Smooth muscle cell (in vitro differentiated cells): ENCODE data around the gene RUNX3. TPM values are rescaled to one million over a fixed set of nuclear protein-coding genes. Genes with fewer than 3 reads are reported as not detected.
"Not testable (repeated sequence)": the region's sequence is repeated elsewhere in the genome, so short reads cannot be mapped to it uniquely, and the experiment has no call there.

ENCODE experiments used
- DNase-seq: peaks from one replicate; lab custom pipeline; 2025; ENCODE audit not compliant: unreplicated experiment; lab: John Stamatoyannopoulos, UW
- H2AFZ ChIP-seq: fragments of 200-600 bp; sonication (generic); 2 replicates; pipeline ENCODE4 v1.6.0; 2016; ENCODE audit warnings: antibody characterized with exemption, low read depth, mild to moderate bottlenecking
- H3F3A ChIP-seq: fragments of 200-600 bp; sonication (generic); 2 replicates; pipeline ENCODE4 v1.6.0; 2017; ENCODE audit warnings: antibody characterized with exemption, low read depth
- H3K27ac ChIP-seq: fragments of 200-600 bp; sonication (generic); 2 replicates; pipeline ENCODE4 v1.5.1; 2016; ENCODE audit warnings: low read depth, mild to moderate bottlenecking
- H3K27me3 ChIP-seq: fragments of 200-600 bp; sonication (generic); 2 replicates; pipeline ENCODE4 v1.6.1; 2016; ENCODE audit warnings: low read depth, mild to moderate bottlenecking
- H3K36me3 ChIP-seq: fragments of 200-600 bp; sonication (generic); 2 replicates; pipeline ENCODE4 v1.5.1; 2016; ENCODE audit warnings: low read depth
- H3K4me1 ChIP-seq: fragments of 200-600 bp; sonication (generic); 2 replicates; pipeline ENCODE4 v1.5.1; 2016; ENCODE audit warnings: low read depth
- H3K4me2 ChIP-seq: fragments of 200-600 bp; sonication (generic); 2 replicates; pipeline ENCODE4 v1.6.0; 2016; ENCODE audit warnings: mild to moderate bottlenecking
- H3K4me3 ChIP-seq: fragments of 200-600 bp; sonication (generic); 2 replicates; pipeline ENCODE4 v1.5.1; 2016; ENCODE audit warnings: mild to moderate bottlenecking
- H3K79me2 ChIP-seq: fragments of 200-600 bp; sonication (generic); 2 replicates; pipeline ENCODE4 v1.6.0; 2016; ENCODE audit warnings: low read depth, mild to moderate bottlenecking
- H3K9ac ChIP-seq: fragments of 200-600 bp; sonication (generic); 2 replicates; pipeline ENCODE4 v1.6.0; 2016; ENCODE audit warnings: low read depth
- H3K9me3 ChIP-seq: fragments of 200-600 bp; sonication (generic); replicated peaks from 2 replicates; pipeline ENCODE4 v1.5.1; 2016; ENCODE audit warnings: low read depth
- H4K20me1 ChIP-seq: fragments of 200-600 bp; sonication (generic); 2 replicates; pipeline ENCODE4 v1.6.0; 2016; ENCODE audit warnings: low read depth
- WGBS: methylation state at CpG from one replicate; pipeline ENCODE4 v1.1.7; 2016; ENCODE audit warnings: low lambda C conversion rate; 5-methylcytosine and 5-hydroxymethylcytosine counted together
- polyA plus RNA-seq: library from polyadenylated mRNA; unstranded; fragments of >200 nt; fragmentation: Nextera tagmentation; extraction: Ambion mirVana; gene quantifications from 2 replicates; pipeline ENCODE4 v1.2.1, GENCODE V29; 2016
- total RNA-seq: library from RNA; depleted of rRNA; stranded (reverse); fragments of >200 nt; gene quantifications from 2 replicates; pipeline ENCODE4 v1.2.3, GENCODE V29; 2014
- TF ChIP-seq, protein P1 (sequence below): fragments of 200-600 bp; sonication (generic); IDR thresholded peaks from 2 replicates; pipeline ENCODE4 v1.5.1; 2017; ENCODE audit warnings: borderline replicate concordance, mild to moderate bottlenecking, antibody characterized with exemption; ENCODE audit not compliant: insufficient read depth, poor library complexity, severe bottlenecking

The RUNX3 gene
- total and polyA plus RNA-seq, 2 experiments from 2014 or later, result 4.5 to 8.2 TPM

DNA sequence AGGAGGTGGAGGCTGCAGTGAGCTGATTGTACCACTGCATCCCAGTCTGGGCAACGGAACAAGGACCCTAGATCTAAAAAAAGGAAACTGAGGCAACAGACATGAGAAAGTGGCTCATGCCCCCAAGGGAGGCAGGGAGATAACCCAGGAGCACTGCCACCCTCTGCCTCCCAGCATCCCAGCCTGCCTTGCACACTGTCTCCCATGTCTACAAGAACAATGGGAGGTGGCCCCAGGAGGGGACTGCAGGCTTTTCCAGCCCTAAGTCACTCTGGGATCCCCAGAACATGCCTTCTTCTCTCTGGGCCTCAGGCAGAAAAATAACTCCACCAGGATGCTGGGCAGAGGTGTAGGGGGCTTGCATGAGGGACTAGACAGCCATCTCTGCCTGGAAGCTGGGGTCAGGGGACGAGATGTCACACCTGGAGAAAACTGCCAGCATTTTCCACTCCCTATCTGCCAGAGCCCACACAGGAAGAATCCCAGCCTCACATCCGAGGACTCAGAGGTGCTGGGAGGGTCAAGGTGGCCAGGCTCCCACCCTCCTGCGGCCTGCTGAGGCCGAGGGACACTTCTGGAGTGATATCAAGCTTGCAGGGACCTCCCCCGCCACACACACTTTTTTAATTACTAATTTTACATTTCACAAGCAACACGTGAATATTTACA is 21.4 kb downstream of the RUNX3 start:
- H3K4me1 ChIP-seq, result no peaks in the 10 kb centered on the region
- no peaks in the 10 kb centered on the region for H3K27me3 ChIP-seq
- H3K36me3 ChIP-seq, result no peaks in the 10 kb centered on the region
- H3K4me2 ChIP-seq, result no peak overlapping the region
- H3K9me3 ChIP-seq, result no peaks in the 10 kb centered on the region
- WGBS, result 91% methylated on average over 7 of the region's 7 CpGs
- H2AFZ ChIP-seq, result no peak overlapping the region
- TF ChIP-seq, protein P1, sequence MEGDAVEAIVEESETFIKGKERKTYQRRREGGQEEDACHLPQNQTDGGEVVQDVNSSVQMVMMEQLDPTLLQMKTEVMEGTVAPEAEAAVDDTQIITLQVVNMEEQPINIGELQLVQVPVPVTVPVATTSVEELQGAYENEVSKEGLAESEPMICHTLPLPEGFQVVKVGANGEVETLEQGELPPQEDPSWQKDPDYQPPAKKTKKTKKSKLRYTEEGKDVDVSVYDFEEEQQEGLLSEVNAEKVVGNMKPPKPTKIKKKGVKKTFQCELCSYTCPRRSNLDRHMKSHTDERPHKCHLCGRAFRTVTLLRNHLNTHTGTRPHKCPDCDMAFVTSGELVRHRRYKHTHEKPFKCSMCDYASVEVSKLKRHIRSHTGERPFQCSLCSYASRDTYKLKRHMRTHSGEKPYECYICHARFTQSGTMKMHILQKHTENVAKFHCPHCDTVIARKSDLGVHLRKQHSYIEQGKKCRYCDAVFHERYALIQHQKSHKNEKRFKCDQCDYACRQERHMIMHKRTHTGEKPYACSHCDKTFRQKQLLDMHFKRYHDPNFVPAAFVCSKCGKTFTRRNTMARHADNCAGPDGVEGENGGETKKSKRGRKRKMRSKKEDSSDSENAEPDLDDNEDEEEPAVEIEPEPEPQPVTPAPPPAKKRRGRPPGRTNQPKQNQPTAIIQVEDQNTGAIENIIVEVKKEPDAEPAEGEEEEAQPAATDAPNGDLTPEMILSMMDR, result no peak
- H3F3A ChIP-seq, result peaks cover 6% of the 10 kb centered on the region
- H3K79me2 ChIP-seq, result no peaks in the 10 kb centered on the region
- no peak overlapping the region for H3K9ac ChIP-seq
- no peak overlapping the region for H3K27ac ChIP-seq
- no peak for DNase-seq
- H4K20me1 ChIP-seq, result peaks cover 48% of the 10 kb centered on the region
- no peak overlapping the region for H3K4me3 ChIP-seq

DNA sequence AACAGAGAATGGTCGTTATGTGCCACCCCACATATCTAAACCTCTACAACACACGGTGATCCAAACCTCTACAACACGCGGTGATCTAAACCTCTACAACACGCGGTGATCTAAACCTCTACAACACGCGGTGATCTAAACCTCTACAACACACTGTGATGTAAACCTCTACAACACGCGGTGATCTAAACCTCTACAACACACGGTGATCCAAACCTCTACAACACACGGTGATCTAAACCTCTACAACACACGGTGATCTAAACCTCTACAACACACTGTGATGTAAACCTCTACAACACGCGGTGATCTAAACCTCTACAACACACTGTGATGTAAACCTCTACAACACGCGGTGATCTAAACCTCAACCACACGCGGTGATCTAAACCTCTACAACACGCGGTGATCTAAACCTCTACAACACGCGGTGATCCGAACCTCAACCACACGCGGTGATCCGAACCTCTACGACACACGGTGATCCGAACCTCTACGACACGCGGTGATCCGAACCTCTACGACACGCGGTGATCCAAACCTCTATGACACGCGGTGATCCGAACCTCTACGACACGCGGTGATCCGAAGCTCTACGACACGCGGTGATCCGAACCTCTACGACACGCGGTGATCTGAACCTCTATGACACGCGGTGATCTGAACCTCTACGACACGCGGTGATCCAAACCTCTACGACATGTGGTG is 22.3 kb downstream of the RUNX3 start:
- not testable (repeated sequence) for H3K27me3 ChIP-seq, H3K36me3 ChIP-seq, H2AFZ ChIP-seq, DNase-seq, H3K4me1 ChIP-seq, H3K27ac ChIP-seq, H3K4me2 ChIP-seq, H3F3A ChIP-seq, H3K4me3 ChIP-seq, H3K9me3 ChIP-seq, H3K79me2 ChIP-seq, H3K9ac ChIP-seq
- WGBS, result 97% methylated on average over 57 of the region's 57 CpGs
- H4K20me1 ChIP-seq, result peaks cover 45% of the 10 kb centered on the region

DNA sequence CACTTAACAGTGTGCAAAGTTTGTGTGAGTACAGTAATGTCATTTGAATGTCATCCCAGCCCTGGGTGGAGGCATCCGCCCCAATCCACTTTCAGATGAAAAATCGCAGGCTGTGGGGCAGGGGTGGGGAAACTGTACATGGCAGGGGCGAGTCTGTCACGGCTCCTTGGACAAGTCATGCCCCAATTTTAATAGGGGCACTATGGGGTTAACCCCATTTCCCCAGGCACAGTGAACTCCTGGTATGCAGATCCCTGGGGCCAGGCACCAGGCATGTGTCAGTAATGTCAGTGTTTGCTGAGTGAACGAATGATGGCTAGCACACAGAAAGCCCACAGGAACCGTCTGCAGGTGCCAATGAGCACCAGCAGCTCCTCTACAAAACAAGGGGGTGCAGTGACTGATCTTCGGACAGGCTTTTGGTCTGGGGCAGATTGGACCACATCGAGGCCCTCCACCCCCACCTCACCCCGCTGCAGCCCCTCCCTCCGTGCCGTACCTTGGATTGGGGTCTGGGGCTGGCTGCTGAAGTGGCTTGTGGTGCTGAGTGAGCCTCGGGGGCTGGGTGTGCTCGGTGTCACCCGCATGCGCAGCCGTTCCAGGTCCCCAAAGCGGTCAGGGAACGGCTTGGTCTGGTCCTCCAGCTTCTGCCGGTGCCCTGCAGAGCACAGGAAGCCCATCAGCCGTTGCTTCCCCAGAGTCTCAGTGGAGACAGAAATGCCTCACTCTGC is 23.2 kb downstream of the RUNX3 start:
- H3K4me2 ChIP-seq, result no peak overlapping the region
- H3K27ac ChIP-seq, result no peak overlapping the region
- no peak overlapping the region for H3K4me3 ChIP-seq
- no peaks in the 10 kb centered on the region for H3K36me3 ChIP-seq
- peaks cover 6% of the 10 kb centered on the region for H3F3A ChIP-seq
- peaks cover 39% of the 10 kb centered on the region for H4K20me1 ChIP-seq
- TF ChIP-seq, protein P1, result no peak
- H3K9me3 ChIP-seq, result no peaks in the 10 kb centered on the region
- DNase-seq, result no peak
- no peaks in the 10 kb centered on the region for H3K27me3 ChIP-seq
- H2AFZ ChIP-seq, result no peak overlapping the region
- H3K4me1 ChIP-seq, result no peaks in the 10 kb centered on the region
- no peak overlapping the region for H3K9ac ChIP-seq
- H3K79me2 ChIP-seq, result no peaks in the 10 kb centered on the region
- 89% methylated on average over 12 of the region's 20 CpGs for WGBS

DNA sequence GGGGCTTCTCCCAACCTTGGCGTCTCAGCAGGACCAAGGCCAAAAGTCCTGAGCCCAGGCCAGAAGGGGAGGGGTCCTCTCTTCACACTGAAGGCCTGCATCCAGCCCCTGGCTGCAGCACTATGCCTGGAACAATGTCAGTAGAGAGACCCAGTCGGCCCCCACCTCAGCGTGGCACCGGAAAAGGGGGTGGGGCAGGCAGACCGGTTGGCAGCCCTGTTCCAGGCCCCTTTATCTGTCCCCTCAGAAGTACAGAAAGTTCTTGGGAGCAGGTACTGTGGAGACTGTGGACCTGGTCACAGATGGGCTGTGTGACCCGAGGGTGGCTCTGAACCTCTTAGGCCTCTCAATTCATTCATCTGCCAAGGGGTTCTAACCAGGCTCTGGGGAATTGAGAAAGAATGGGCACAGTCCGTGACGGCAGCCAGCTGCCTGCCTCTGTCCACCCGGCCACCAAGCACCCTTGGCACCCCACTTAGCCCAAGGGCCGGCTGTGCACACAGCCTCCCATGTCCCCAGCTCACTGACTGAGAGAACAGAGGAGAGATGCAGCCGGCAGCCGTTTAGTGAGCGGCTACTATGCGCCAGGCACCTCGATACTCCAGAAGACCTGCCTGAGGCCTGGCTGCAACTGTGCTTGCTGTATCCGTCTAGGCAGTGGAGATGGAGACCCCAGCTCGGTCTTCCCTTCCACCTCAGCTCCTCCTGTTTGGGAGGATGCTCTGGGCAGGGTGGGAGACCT is 23.9 kb downstream of the RUNX3 start:
- Histone ChIP-seq H3K36me3 (no peaks in the 10 kb centered on the region), H3K27ac (no peak overlapping the region), H3K4me1 (no peaks in the 10 kb centered on the region), H3F3A (peaks cover 6% of the 10 kb centered on the region), H3K79me2 (no peaks in the 10 kb centered on the region), H3K9ac (no peak overlapping the region), H3K4me3 (no peak overlapping the region), H4K20me1 (peaks cover 32% of the 10 kb centered on the region), H3K27me3 (no peaks in the 10 kb centered on the region), H2AFZ (no peak overlapping the region), H3K4me2 (no peak overlapping the region), H3K9me3 (no peaks in the 10 kb centered on the region)
- WGBS, result 95% methylated on average over 17 of the region's 17 CpGs
- TF ChIP-seq, protein P1, result no peak
- no peak for DNase-seq
